Duodenal mucosa (tissue), 2 donors: Measurements from ENCODE around the gene C5AR1.
"Not testable (repeated sequence)": the region's sequence is repeated elsewhere in the genome, so short reads cannot be mapped to it uniquely, and the experiment has no call there.

Experiments
- H3K27ac ChIP-seq: one replicate; pipeline ENCODE4 v1.7.0; 2013; ENCODE audit warnings: low read depth, low read length
- H3K27me3 ChIP-seq, 2 donors: one replicate each; pipeline ENCODE4 v1.7.0; 2013; ENCODE audit warnings: low read length in 2 of 2, control low read depth in 1 of 2; ENCODE audit not compliant: insufficient read depth in 2 of 2, control insufficient read depth in 1 of 2
- H3K36me3 ChIP-seq, 2 donors: one replicate each; pipeline ENCODE4 v1.7.0; 2013; ENCODE audit warnings: low read length in 2 of 2, control low read depth in 1 of 2; ENCODE audit not compliant: insufficient read depth in 2 of 2, control insufficient read depth in 1 of 2
- H3K4me1 ChIP-seq, 2 donors: one replicate each; pipeline ENCODE4 v1.7.0; 2013; ENCODE audit warnings: low read length in 2 of 2, control low read depth in 1 of 2; ENCODE audit not compliant: insufficient read depth in 2 of 2, control insufficient read depth in 1 of 2
- H3K4me3 ChIP-seq, 2 donors: one replicate each; pipeline ENCODE4 v1.7.0; 2013; ENCODE audit warnings: low read length in 2 of 2, low read depth in 1 of 2
- H3K9ac ChIP-seq, 2 donors: one replicate each; pipeline ENCODE4 v1.7.0; 2013; ENCODE audit warnings: low read length in 2 of 2, low read depth in 1 of 2
- H3K9me3 ChIP-seq, 2 donors: one replicate each; pipeline ENCODE4 v1.7.0; 2013; ENCODE audit warnings: low read length in 2 of 2, control low read depth in 1 of 2; ENCODE audit not compliant: control insufficient read depth in 1 of 2

C5AR1 gene

GRCh38 chr19:47344425-47344824 is 34.8 kb downstream of the C5AR1 start:
- Histone ChIP-seq H3K9me3 (no peaks in the 10 kb centered on the region), H3K27me3 (no peaks in the 10 kb centered on the region), H3K27ac (no peak overlapping the region), H3K9ac (no peak overlapping the region), H3K36me3 (no peaks in the 10 kb centered on the region), H3K4me1 (peaks cover 0 to 3% of the 10 kb centered on the region in 2 donors), H3K4me3 (no peak overlapping the region)

GRCh38 chr19:47346024-47346423 is 36.4 kb downstream of the C5AR1 start:
- H3K4me1 ChIP-seq, result peaks cover 6 to 10% of the 10 kb centered on the region in 2 donors
- H3K9ac ChIP-seq, H3K27me3 ChIP-seq, H3K4me3 ChIP-seq, H3K9me3 ChIP-seq, H3K27ac ChIP-seq, H3K36me3 ChIP-seq: not testable (repeated sequence)

GRCh38 chr19:47348819-47349795 is 39.4 kb downstream of the C5AR1 start, which contains the start of gene DHX34:
TSS of gene DHX34 (plus strand) at chr19:47349315. CDS start at chr19:47353031, 3,716 bp downstream.
- peak within 1 kb of the TSS; percentile 81 to 95 for H3K4me3 ChIP-seq
- H3K4me1 ChIP-seq, result peaks cover 16 to 18% of the 10 kb centered on the region in 2 donors
- peak within 1 kb of the TSS; percentile 68 to 84 for H3K9ac ChIP-seq
- no peaks in the 10 kb centered on the region for H3K27me3 ChIP-seq
- peak within 1 kb of the TSS; percentile 44 for H3K27ac ChIP-seq
- H3K36me3 ChIP-seq, result peaks cover 7 to 14% of the 10 kb centered on the region in 2 donors
- no peaks in the 10 kb centered on the region for H3K9me3 ChIP-seq

GRCh38 chr19:47350630-47351029 is 41.0 kb downstream of the C5AR1 start:
- Histone ChIP-seq H3K9me3 (no peaks in the 10 kb centered on the region), H3K4me3 (no peak overlapping the region), H3K27me3 (no peaks in the 10 kb centered on the region), H3K36me3 (peaks cover 12 to 29% of the 10 kb centered on the region in 2 donors), H3K4me1 (peaks cover 16 to 18% of the 10 kb centered on the region in 2 donors), H3K9ac (no peak overlapping the region), H3K27ac (no peak overlapping the region)

- Histone ChIP-seq H3K9me3 (no peaks in the 10 kb centered on the region), H3K4me1 (peaks cover 16 to 18% of the 10 kb centered on the region in 2 donors), H3K27me3 (no peaks in the 10 kb centered on the region), H3K27ac (no peak overlapping the region), H3K9ac (no peak overlapping the region), H3K36me3 (peaks cover 17 to 37% of the 10 kb centered on the region in 2 donors), H3K4me3 (no peak overlapping the region)
Measured at GRCh38 chr19:47351548-47351947, 41.9 kb downstream of the C5AR1 start.

- H3K9ac ChIP-seq, result no peak overlapping the region
- peaks cover 16 to 18% of the 10 kb centered on the region in 2 donors for H3K4me1 ChIP-seq
- H3K36me3 ChIP-seq, result peaks cover 21 to 43% of the 10 kb centered on the region in 2 donors
- H3K27me3 ChIP-seq, result no peaks in the 10 kb centered on the region
- no peak overlapping the region for H3K4me3 ChIP-seq
- no peaks in the 10 kb centered on the region for H3K9me3 ChIP-seq
- no peak overlapping the region for H3K27ac ChIP-seq
Measured at GRCh38 chr19:47352095-47352494, 42.4 kb downstream of the C5AR1 start.

GRCh38 chr19:47353307-47353712 is 43.6 kb downstream of the C5AR1 start:
- no peaks in the 10 kb centered on the region for H3K27me3 ChIP-seq
- peak overlapping the region in 1 of 2 donors; percentile 7 for H3K4me3 ChIP-seq
- H3K4me1 ChIP-seq, result peaks cover 16 to 18% of the 10 kb centered on the region in 2 donors
- H3K27ac ChIP-seq, result no peak overlapping the region
- H3K36me3 ChIP-seq, result peaks cover 33 to 55% of the 10 kb centered on the region in 2 donors
- H3K9me3 ChIP-seq, result no peaks in the 10 kb centered on the region
- H3K9ac ChIP-seq, result no peak overlapping the region

GRCh38 chr19:47356900-47357299 is 47.2 kb downstream of the C5AR1 start:
- Histone ChIP-seq H3K4me1 (peaks cover 8 to 10% of the 10 kb centered on the region in 2 donors), H3K4me3 (no peak overlapping the region), H3K9ac (no peak overlapping the region), H3K27me3 (no peaks in the 10 kb centered on the region), H3K9me3 (no peaks in the 10 kb centered on the region), H3K36me3 (peaks cover 46 to 87% of the 10 kb centered on the region in 2 donors), H3K27ac (no peak overlapping the region)

GRCh38 chr19:47357788-47358680 is 48.4 kb downstream of the C5AR1 start:
- Histone ChIP-seq H3K27me3 (no peaks in the 10 kb centered on the region), H3K4me3 (no peak overlapping the region), H3K9me3 (no peaks in the 10 kb centered on the region), H3K9ac (no peak overlapping the region), H3K27ac (no peak overlapping the region), H3K36me3 (peaks cover 46 to 89% of the 10 kb centered on the region in 2 donors), H3K4me1 (peaks cover 6% of the 10 kb centered on the region in 2 donors)
